ENCODE measurements around the gene BUB1B. TPM values are rescaled to one million over a fixed set of nuclear protein-coding genes. Genes with fewer than 3 reads are reported as not detected.

Gene BUB1B
- total RNA-seq, 6 donors from 2014 or later, result 0.79 to 12.1 (median 2.7) TPM; not detected in 1

DNA sequence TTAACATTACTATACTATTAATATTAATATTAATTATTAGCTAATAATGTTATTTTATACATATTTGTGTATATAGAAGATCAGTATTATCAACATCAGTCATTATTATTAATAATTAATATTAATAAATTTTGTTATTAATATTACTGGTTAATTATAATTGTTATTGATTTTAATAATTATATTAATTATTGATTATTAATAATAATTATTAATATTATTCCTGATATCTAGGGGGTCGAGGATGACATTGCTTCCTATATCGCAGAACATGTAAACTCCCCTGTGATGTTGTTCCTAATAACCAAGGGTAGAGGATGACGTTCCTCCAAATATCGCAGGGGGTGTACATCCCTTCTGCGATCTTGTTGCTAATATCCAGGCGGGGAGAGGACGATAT is 34.9 kb upstream of the BUB1B start:
- Histone ChIP-seq H3K27me3 (no peaks in the 10 kb centered on the region), H3K36me3 (no peaks in the 10 kb centered on the region), H3K27ac (no peak overlapping the region), H3K4me1 (no peaks in the 10 kb centered on the region), H3K4me3 (no peak overlapping the region), H3K9me3 (no peaks in the 10 kb centered on the region)
- DNase-seq, result no peak
- 91 to 95% methylated on average over 7 of the region's 7 CpGs for WGBS, 2 donors
- ATAC-seq (ENCODE audit: low FRiP score in 2 of 2), result no peak
- no peak for TF ChIP-seq POLR2AphosphoS5 (IDR thresholded peaks at IDR 0.05)
- no peak for TF ChIP-seq POLR2A (IDR thresholded peaks at IDR 0.05)
- no peak for TF ChIP-seq EP300 (IDR thresholded peaks at IDR 0.05)
- TF ChIP-seq, protein P1, sequence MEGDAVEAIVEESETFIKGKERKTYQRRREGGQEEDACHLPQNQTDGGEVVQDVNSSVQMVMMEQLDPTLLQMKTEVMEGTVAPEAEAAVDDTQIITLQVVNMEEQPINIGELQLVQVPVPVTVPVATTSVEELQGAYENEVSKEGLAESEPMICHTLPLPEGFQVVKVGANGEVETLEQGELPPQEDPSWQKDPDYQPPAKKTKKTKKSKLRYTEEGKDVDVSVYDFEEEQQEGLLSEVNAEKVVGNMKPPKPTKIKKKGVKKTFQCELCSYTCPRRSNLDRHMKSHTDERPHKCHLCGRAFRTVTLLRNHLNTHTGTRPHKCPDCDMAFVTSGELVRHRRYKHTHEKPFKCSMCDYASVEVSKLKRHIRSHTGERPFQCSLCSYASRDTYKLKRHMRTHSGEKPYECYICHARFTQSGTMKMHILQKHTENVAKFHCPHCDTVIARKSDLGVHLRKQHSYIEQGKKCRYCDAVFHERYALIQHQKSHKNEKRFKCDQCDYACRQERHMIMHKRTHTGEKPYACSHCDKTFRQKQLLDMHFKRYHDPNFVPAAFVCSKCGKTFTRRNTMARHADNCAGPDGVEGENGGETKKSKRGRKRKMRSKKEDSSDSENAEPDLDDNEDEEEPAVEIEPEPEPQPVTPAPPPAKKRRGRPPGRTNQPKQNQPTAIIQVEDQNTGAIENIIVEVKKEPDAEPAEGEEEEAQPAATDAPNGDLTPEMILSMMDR (IDR thresholded peaks at IDR 0.05), result no peak

DNA sequence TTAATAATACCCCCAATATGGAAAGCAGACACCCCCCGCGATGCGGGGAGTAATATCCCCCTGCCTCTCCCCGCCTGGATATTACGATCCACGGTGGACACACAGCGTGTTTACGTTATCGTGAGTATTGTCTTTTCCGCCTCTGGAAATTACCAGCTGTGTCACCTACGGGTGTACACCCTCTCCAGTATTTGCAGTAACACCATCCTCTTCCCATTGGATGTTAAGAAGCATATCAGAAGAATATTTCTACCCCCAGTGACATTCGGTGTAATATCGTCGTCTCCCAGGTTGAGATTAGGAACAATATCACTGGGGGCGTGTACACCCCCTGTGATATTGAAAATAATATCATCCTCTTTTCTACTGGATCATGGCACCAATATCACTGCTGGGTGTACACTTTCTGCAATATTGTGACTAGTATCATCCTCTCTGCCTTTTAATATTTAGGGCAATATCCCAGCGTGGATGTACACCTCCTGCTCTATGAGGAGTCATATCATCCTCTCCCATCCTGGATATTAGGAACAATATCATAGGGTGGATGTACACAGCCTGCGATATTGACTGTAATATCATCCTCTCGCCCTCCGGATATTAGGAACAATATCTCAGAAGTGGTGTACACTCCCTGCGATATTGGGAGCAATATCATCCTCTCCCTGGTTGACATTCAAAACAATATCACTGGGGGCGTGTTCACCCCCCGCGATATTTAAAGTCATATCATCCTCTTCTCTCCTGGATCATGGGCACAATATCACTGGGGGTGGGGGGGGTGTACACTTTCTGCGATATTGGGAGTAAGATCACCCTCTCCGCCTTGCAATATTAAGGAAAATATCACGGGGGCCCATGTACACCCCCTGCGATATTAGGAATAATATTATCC is 31.9 kb upstream of the BUB1B start:
- H3K4me3 ChIP-seq, result no peak overlapping the region
- no peaks in the 10 kb centered on the region for H3K9me3 ChIP-seq
- no peaks in the 10 kb centered on the region for H3K4me1 ChIP-seq
- H3K36me3 ChIP-seq, result no peaks in the 10 kb centered on the region
- WGBS, 2 donors, result 75 to 79% methylated on average over 27 of the region's 27 CpGs
- TF ChIP-seq POLR2AphosphoS5 (IDR thresholded peaks at IDR 0.05), result no peak
- no peak for TF ChIP-seq POLR2A (IDR thresholded peaks at IDR 0.05)
- TF ChIP-seq, protein P1 (IDR thresholded peaks at IDR 0.05), result no peak
- TF ChIP-seq EP300 (IDR thresholded peaks at IDR 0.05), result no peak
- ATAC-seq (ENCODE audit: low FRiP score in 2 of 2), result no peak
- no peaks in the 10 kb centered on the region for H3K27me3 ChIP-seq
- no peak for DNase-seq
- no peak overlapping the region for H3K27ac ChIP-seq

DNA sequence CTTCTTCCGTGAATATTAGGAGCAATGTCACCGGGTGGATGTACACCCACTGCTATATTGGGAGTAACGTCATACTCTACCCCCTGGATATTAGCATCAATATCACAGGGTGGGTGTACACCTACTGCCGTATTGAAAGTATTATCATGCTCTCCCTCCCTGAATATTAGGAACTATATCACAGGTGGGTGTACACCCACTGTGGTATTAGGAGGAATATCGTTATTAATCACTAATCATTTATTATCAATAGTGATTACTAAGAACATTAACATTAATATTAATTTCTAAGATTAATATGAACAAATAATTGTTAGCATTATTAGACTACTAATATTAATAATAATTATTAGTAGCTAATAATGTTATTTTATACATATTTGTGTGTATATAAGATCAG is 30.8 kb upstream of the BUB1B start:
- WGBS, 2 donors, result 77 to 86% methylated on average over 5 of the region's 5 CpGs
- TF ChIP-seq EP300 (IDR thresholded peaks at IDR 0.05) (no peak), POLR2AphosphoS5 (IDR thresholded peaks at IDR 0.05) (no peak), POLR2A (IDR thresholded peaks at IDR 0.05) (no peak)
- TF ChIP-seq, protein P1 (IDR thresholded peaks at IDR 0.05), result no peak
- no peaks in the 10 kb centered on the region for H3K4me1 ChIP-seq
- ATAC-seq (ENCODE audit: low FRiP score in 2 of 2) (no peak), DNase-seq (no peak)
- no peak overlapping the region for H3K4me3 ChIP-seq
- no peaks in the 10 kb centered on the region for H3K9me3 ChIP-seq
- no peak overlapping the region for H3K27ac ChIP-seq
- no peaks in the 10 kb centered on the region for H3K27me3 ChIP-seq
- H3K36me3 ChIP-seq, result no peaks in the 10 kb centered on the region

DNA sequence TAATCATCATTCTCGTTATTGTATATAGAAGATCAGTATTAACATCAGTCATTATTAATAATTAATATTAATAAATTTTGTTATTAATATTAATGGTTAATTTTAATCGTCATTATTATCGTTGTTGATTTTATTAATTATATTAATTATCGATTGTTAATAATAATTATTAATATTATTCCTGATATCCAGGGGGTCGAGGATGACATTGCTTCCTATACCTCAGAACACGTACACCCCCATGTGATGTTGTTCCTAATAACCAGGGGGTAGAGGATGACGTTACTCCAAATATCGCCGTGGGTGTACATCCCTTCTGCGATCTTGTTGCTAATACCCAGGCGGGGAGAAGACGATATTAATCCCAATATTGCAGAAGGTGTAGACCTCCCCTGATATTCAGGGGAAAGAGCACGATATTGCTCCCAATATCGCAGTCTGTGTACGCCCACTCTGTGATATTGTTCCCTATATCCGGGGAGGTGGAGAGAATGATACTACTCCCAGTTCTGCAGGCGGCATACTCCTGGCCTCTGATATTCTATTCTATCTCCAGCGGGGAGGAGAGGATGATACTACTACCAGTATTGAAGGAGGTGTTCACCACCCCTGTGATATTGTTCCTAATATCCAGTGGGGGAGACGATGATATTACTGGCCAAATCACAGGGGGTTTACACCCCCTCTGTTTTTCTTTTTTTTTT is 29.9 kb upstream of the BUB1B start:
- no peaks in the 10 kb centered on the region for H3K4me1 ChIP-seq
- H3K9me3 ChIP-seq, result no peaks in the 10 kb centered on the region
- no peaks in the 10 kb centered on the region for H3K27me3 ChIP-seq
- no peak overlapping the region for H3K27ac ChIP-seq
- no peak for TF ChIP-seq EP300 (IDR thresholded peaks at IDR 0.05)
- no peak for TF ChIP-seq POLR2A (IDR thresholded peaks at IDR 0.05)
- TF ChIP-seq, protein P1 (IDR thresholded peaks at IDR 0.05), result no peak
- TF ChIP-seq POLR2AphosphoS5 (IDR thresholded peaks at IDR 0.05), result no peak
- no peak overlapping the region for H3K4me3 ChIP-seq
- 85 to 87% methylated on average over 19 of the region's 19 CpGs for WGBS, 2 donors
- no peak for ATAC-seq (ENCODE audit: low FRiP score in 2 of 2)
- no peak for DNase-seq
- H3K36me3 ChIP-seq, result no peaks in the 10 kb centered on the region
